GM12872 (cell line): ENCODE results near the gene PAPPA2.

Experiments used
- CTCF ChIP-seq: IDR thresholded peaks from 3 replicates; pipeline ENCODE4 v1.5.1; 2011; ENCODE audit warnings: low read depth, mild to moderate bottlenecking, low read length, moderate library complexity; ENCODE audit not compliant: insufficient read depth

PAPPA2 gene

DNA sequence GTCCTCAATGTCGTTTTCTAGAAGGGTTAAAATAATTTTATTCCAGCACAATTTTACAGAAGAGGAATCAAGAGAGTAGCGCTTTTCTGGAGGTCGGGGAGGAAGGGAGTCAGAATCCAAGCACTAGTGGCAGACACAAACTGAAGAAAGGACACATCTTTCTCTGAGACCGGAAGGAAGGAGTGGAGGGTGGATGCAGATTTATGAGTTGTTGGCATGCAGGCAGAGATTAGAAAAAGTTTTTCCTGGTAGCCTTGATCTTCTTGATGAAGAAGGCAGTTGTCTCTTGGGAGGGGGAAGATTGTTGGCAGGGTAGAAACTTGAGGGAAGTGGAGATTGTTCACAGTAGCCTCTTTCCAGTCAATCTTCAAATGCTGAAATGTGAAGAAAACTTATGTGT lies 149.8 kb downstream of the PAPPA2 start:
- no peak for TF ChIP-seq CTCF

DNA sequence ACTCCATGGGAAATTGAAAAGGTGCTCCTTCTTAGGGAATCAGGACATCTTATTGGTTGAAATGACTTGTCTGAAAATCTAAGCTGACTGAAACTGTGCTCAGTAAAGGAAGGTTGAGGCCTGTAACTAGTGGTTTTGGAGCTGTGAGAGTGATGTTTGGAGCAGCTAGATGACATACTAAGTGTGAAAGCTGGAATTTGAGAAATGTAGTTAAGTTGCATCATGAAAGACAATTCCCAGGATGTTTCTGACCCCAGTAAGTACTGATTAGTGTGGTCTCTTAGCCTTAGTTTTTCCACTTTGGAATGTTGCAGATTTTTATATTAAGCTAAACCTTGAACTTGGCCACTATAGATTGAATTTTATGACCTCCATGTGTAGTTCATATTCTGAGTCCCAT lies 154.9 kb downstream of the PAPPA2 start:
- no peak for TF ChIP-seq CTCF

DNA sequence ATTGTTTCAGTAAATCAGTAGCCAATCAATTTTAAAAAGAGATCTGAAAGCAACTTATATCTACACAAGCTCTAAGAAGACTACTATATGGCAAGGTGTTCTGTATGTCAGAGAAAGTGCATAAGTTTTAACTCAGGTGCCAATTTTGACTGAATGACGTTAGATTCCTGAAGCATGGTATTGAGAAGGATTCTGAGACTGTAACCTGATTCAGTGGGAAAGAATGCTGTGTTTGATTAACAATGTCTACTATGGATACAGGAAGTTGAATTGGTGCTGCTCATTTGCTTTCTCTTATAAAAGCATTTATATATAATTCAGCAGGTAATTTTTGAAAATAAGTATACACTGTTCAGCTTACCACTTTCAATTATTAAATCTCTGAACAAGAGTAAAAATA lies 156.3 kb downstream of the PAPPA2 start:
- TF ChIP-seq CTCF: no peak

DNA sequence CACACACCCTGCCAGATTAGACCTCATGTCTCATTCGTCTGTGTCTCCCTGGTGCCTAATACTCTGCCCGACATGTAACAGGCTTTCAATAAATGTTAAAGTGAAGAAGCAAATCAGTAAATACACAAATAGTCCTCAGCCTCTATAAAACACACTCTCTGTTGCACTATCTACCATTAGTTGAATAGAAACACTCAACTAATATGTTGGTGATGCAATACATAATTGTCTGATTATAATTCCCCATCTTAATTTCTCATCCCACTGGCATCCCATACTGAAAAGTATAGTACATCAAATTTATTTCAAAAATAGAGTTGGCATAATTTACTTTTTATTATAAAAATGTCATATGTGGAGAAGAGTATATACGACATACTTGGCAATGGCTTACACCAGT lies 162.4 kb downstream of the PAPPA2 start:
- no peak for TF ChIP-seq CTCF

DNA sequence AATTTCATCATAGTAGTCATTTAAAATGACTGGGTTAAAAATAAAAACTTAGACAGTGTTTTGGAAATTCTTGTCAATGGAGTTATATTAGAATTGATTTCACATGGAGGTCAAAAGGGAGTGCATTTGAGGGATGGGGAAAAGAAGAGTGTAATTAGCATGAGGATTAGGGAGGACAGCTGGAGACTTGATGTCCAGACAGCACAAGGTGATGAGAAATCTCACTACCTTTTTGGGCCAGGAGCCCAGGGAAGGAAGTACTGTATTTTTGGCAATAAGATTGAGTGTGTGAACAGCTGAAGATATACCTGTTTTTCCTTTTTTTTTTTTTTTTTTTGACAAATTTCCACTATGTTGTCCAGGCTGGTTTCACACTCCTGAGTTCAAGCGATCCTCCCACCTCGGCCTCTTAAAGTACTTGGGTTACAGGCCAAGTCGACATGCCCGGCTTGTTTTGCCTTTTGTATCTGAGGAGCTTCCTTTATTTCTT lies 163.6 kb downstream of the PAPPA2 start:
- no peak for TF ChIP-seq CTCF

DNA sequence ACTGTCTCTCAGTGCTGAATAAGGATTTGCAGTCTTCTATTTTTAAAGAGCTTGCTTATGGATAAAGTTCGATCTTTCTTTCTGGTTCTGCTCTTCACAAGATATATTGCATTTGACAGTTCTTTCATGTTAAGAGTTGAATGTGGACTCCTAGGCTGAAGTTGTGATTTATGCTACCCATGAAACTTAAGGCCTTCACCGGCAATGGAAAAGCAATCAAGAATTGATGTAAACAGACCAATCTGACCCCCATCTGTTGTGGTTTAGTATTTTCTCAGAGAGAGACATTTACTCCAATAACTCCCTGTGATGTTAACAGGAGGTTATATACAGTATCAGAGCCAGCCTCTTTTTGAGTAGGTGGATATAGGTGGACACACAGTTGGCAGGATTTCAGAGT lies 165.8 kb downstream of the PAPPA2 start:
- TF ChIP-seq CTCF: no peak

- TF ChIP-seq CTCF: no peak
These were observed 175.9 kb downstream of the PAPPA2 start for GRCh38 chr1:176638713-176639526.
